Loucy (cell line): ENCODE results near the gene PAPOLG.

Source experiments
- CTCF ChIP-seq: fragments of 200-600 bp; sonication (generic); conservative IDR thresholded peaks from 2 replicates; pipeline ENCODE4 v1.5.1; 2014; ENCODE audit warnings: mild to moderate bottlenecking, antibody characterized with exemption, low read length
- EZH2phosphoT487 ChIP-seq: fragments of 200-600 bp; IDR thresholded peaks from 2 replicates; pipeline ENCODE4 v1.6.1; 2018; ENCODE audit warnings: antibody characterized with exemption, mild to moderate bottlenecking, moderate library complexity, borderline replicate concordance

- TF ChIP-seq CTCF (no peak), EZH2phosphoT487 (no peak)
Measured at GRCh38 chr2:60806988-60807681, 51.1 kb downstream of the PAPOLG start.
